Naive thymus-derived CD8-positive, alpha-beta T cell (primary cell): ENCODE results near the gene AP2B1. TPM values are rescaled to one million over a fixed set of nuclear protein-coding genes. Genes with fewer than 3 reads are reported as not detected.
"Not testable (repeated sequence)": the region's sequence is repeated elsewhere in the genome, so short reads cannot be mapped to it uniquely, and the experiment has no call there.

Experiments
- ATAC-seq, 2 donors: fragments of 150-1000 bp; cut with Tn5 transposase in 1 of 2; sonication (Bioruptor Pico), chemical (Tn5 transposase) in 1 of 2; 1 replicate in 1 of 2; 2 replicates in 1 of 2; pipeline ENCODE4 v1.10.0; 2021; ENCODE audit warnings: mild to moderate bottlenecking in 2 of 2, moderate library complexity in 2 of 2
- POLR2A ChIA-PET: fragments of 350-600 bp; sonication (Branson Sonifier 250); formaldehyde crosslinking; loops from one replicate; lab custom pipeline; 2021; ENCODE audit warnings: antibody characterized with exemption; lab: Charles Lee
- DNase-seq, 10 donors: peaks; one replicate each; pipeline versions ENCODE4 v3.0.0 to v3.0.0-alpha.2; 2020 to 2022
- H3K27ac Mint-ChIP-seq, 10 donors: one replicate each; pipeline ENCODE4 v1.8.0; 2020 to 2022; ENCODE audit warnings: mild to moderate bottlenecking in 10 of 10, mixed read lengths in 10 of 10, moderate library complexity in 4 of 10, inconsistent platforms in 1 of 10
- H3K27me3 Mint-ChIP-seq, 5 donors: one replicate each; pipeline ENCODE4 v1.8.0; 2021 to 2022; ENCODE audit warnings: mixed read lengths in 5 of 5
- H3K36me3 Mint-ChIP-seq, 3 donors: one replicate each; pipeline ENCODE4 v1.8.0; 2020 to 2022; ENCODE audit warnings: mixed read lengths in 3 of 3, mild to moderate bottlenecking in 2 of 3, inconsistent platforms in 1 of 3
- H3K4me1 Mint-ChIP-seq, 4 donors: one replicate each; pipeline ENCODE4 v1.8.0; 2021 to 2022; ENCODE audit warnings: mixed read lengths in 4 of 4
- H3K4me3 Mint-ChIP-seq, 10 donors: one replicate each; pipeline ENCODE4 v1.8.0; 2020 to 2022; ENCODE audit warnings: mild to moderate bottlenecking in 10 of 10, mixed read lengths in 10 of 10, moderate library complexity in 6 of 10, inconsistent platforms in 1 of 10
- H3K9me3 Mint-ChIP-seq, 9 donors: one replicate each; pipeline ENCODE4 v1.8.0; 2020 to 2022; ENCODE audit warnings: mixed read lengths in 9 of 9, mild to moderate bottlenecking in 3 of 9, inconsistent platforms in 1 of 9, moderate library complexity in 1 of 9
- polyA plus RNA-seq, 3 donors: library from polyadenylated mRNA; unstranded; fragments of 300-500 nt; fragmentation: Illumina TruSeq; gene quantifications; one replicate each; pipeline ENCODE4 v1.2.3, GENCODE V29; 2021
- total RNA-seq, 8 experiments: library from RNA in 2 of 8; stranded (reverse) in 2 of 8; gene quantifications; one replicate each; pipeline ENCODE4 v1.2.3 and lab custom pipeline; 2021 to 2026

Gene AP2B1
- total and polyA plus RNA-seq, 5 experiments from 2014 or later, result 50.3 to 150 (median 65.7) TPM

GRCh38 chr17:35745246-35745645, 158.1 kb downstream of the AP2B1 start:
- peaks cover 3 to 19% (median 15%) of the 10 kb centered on the region in 4 donors for H3K4me1 Mint-ChIP-seq
- DNase-seq (no peak), ATAC-seq (no peak)
- H3K9me3 Mint-ChIP-seq, result no peaks in the 10 kb centered on the region
- H3K27ac Mint-ChIP-seq, result no peak overlapping the region
- peaks cover 24 to 57% (median 42%) of the 10 kb centered on the region in 5 donors for H3K27me3 Mint-ChIP-seq
- no peak overlapping the region for H3K4me3 Mint-ChIP-seq
- POLR2A ChIA-PET, result no interaction called here
- H3K36me3 Mint-ChIP-seq, result no peaks in the 10 kb centered on the region

DNA sequence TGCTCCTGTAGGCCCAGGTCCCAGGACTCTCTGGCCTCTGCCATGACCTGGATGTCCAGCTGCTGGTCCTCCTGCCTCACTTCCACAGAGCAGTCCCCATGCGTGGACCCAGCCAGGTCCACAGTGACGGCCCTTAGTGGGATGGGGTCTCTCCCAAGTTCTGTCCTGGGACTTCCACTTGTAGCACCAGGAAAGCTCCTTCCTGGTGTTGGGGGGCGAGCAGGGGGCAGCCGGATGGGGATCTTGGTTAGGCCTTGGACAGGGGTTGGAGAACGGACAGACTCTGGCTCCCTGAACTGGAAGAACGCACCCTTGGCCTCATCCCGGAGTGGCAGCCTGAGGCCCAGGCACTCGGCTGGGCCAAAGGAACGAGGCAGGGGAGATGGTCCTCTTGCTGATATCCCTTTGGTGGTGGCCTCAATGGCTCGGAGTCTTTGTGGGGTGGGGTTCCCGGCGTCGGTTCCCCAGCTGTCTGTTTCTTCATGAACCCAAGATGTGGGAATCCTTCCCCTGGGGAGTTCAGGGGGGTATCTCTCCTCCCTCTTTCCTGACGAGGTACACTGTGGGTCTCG, 158.7 kb downstream of the AP2B1 start:
- DNase-seq, result peak in 1 of 10 donors; percentile 57
- no peak for ATAC-seq
- no peaks in the 10 kb centered on the region for H3K36me3 Mint-ChIP-seq
- H3K9me3 Mint-ChIP-seq, result no peaks in the 10 kb centered on the region
- H3K4me3 Mint-ChIP-seq, result no peak overlapping the region
- H3K27ac Mint-ChIP-seq, result no peak overlapping the region
- POLR2A ChIA-PET, result no interaction called here
- peaks cover 25 to 60% (median 47%) of the 10 kb centered on the region in 5 donors for H3K27me3 Mint-ChIP-seq
- peaks cover 3 to 20% (median 14%) of the 10 kb centered on the region in 4 donors for H3K4me1 Mint-ChIP-seq

DNA sequence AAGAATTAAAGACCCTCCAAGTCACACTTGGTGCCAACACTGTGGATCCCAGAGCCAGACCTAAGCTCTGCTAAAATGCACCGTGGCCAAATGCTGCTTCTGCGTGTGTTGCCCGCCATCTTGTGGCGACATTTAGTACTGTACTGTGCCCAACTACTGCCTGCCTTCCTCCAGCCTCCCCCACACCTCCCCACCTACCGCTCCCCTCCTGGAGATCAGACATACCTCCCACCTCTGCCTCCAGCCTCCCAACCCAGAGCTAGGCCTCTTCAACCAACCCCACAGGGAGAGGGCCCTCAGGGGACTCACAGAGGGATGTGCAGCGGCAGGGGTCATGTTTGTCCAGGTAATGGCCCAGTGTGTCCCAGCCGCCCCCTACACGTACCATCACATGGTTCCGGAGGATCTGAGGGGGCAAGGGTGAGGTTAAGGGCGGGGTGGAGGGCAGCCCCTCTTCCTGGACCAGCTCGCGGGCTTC, 160.5 kb downstream of the AP2B1 start:
- ATAC-seq (peak; percentile 96 to 99), DNase-seq (peak; percentile 66 to 87 (median 77))
- Mint-ChIP-seq H3K27me3 (peaks cover 25 to 60% (median 39%) of the 10 kb centered on the region in 5 donors), H3K4me3 (no peak overlapping the region), H3K9me3 (peaks cover 0 to 2% (median 0%) of the 10 kb centered on the region in 9 donors), H3K27ac (peak overlapping the region in 1 of 10 donors; percentile 29), H3K4me1 (peaks cover 0 to 12% (median 7%) of the 10 kb centered on the region in 4 donors), H3K36me3 (no peaks in the 10 kb centered on the region)
- POLR2A ChIA-PET, result interaction anchor here (0.6 to 1.6 kb wide), 5 partner anchors 15 to 581 kb away, joined by 3 to 5 read pairs (median 3); partner anchors contain the start of gene RASL10B

- DNase-seq (peak in 1 of 10 donors; percentile 61), ATAC-seq (no peak)
- Mint-ChIP-seq H3K27me3 (peaks cover 25 to 55% (median 39%) of the 10 kb centered on the region in 5 donors), H3K27ac (no peak overlapping the region), H3K4me1 (peaks cover 0 to 12% (median 7%) of the 10 kb centered on the region in 4 donors), H3K4me3 (no peak overlapping the region), H3K9me3 (peaks cover 0 to 2% (median 0%) of the 10 kb centered on the region in 9 donors), H3K36me3 (no peaks in the 10 kb centered on the region)
- POLR2A ChIA-PET, result interaction anchor here (1.4 kb wide), 1 partner anchor 16 kb away, joined by 5 read pairs; the partner anchor contains the start of gene RASL10B
Observed at GRCh38 chr17:35748341-35748841, 161.3 kb downstream of the AP2B1 start.

DNA sequence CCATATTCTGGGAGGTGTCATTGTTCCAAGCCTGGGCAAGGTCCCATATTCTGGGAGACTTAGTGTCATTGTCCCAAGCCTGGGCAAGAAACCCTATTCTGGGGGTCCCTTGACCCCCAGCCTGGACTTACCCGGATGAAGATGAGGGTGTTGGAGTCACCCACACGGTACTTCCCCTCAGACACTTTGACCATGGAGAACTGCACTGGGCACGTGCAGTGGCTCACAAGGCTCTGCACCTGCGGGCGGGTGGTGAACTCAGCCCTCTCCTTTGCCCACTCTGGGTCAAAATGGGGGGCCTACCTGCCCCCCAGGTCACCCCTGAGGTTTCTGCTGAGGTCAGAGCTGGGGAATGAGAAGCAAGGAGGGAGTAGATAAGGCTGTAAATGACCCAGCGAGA, 161.9 kb downstream of the AP2B1 start:
- H3K4me1 Mint-ChIP-seq, result peaks cover 0 to 12% (median 7%) of the 10 kb centered on the region in 4 donors
- peaks cover 0 to 2% (median 0%) of the 10 kb centered on the region in 9 donors for H3K9me3 Mint-ChIP-seq
- H3K4me3 Mint-ChIP-seq, result peak overlapping the region in 2 of 10 donors; percentile 4 to 8
- H3K27ac Mint-ChIP-seq, result no peak overlapping the region
- no peaks in the 10 kb centered on the region for H3K36me3 Mint-ChIP-seq
- POLR2A ChIA-PET, result interaction anchor here (1.4 kb wide), 1 partner anchor 17 kb away, joined by 5 read pairs; the partner anchor contains the start of gene RASL10B
- no peak for ATAC-seq
- peak in 1 of 10 donors; percentile 6 for DNase-seq
- H3K27me3 Mint-ChIP-seq, result peaks cover 25 to 50% (median 35%) of the 10 kb centered on the region in 5 donors

- DNase-seq, result no peak
Observed at GRCh38 chr17:35749560-35750412, 162.7 kb downstream of the AP2B1 start.

DNA sequence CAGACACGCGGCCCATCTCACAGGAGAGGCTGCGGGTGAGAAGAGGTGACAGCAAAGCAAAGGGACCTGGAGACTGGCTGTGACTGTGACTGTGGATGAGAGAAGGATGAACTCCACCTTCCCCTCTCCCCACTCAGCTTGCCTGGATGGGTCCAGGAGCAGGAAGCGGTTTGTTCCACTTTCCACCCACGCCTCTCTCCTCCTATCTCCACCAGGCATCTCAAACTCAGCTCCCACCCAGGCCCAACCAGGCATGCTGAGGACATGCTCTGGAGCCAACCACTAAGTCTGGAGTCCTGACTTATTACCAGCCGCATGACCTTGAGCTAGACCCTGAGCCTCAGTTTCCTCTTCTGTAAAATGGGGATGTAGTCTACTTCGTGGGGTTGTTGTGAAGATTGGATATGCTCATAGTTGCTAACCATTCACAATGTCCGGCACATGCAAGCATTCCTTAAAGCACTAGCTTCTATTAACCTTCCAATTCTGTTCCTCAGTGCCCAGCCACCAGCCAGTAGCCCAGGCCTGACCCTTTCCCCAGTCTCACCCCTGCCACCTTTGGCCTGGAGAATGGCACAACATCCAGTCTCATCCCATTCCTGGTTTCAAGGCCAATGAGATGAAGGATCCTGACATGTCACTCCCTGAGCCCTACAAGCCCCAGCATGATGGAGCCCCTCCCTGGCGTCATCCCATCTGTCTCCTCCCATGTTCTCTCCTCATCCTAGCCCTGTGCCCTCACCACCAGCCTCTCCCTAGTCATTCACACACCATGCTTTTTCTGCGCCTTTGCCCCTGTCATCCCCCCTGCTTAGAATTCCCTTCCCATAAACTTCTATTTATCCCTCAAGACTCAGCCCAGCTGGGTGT, 163.6 kb downstream of the AP2B1 start:
- Mint-ChIP-seq H3K27me3 (peaks cover 23 to 45% (median 33%) of the 10 kb centered on the region in 5 donors), H3K36me3 (peaks cover 0 to 2% (median 0%) of the 10 kb centered on the region in 3 donors), H3K4me3 (peak overlapping the region in 2 of 10 donors; percentile 20 to 58), H3K27ac (peak overlapping the region in 1 of 10 donors; percentile 11), H3K4me1 (peaks cover 3 to 12% (median 8%) of the 10 kb centered on the region in 4 donors), H3K9me3 (peaks cover 0 to 2% (median 0%) of the 10 kb centered on the region in 9 donors)
- ATAC-seq (no peak), DNase-seq (peak in 1 of 10 donors; percentile 50)
- POLR2A ChIA-PET, result interaction anchor here (0.6 kb wide), 1 partner anchor 12 kb away, joined by 6 read pairs; no protein-coding TSS in a partner anchor

More at GRCh38 chr17:35749560-35750412, 162.7 kb downstream of the AP2B1 start:
- no peaks in the 10 kb centered on the region for H3K36me3 Mint-ChIP-seq
- peak in 1 of 2 donors; percentile 41 for ATAC-seq
- H3K27ac Mint-ChIP-seq, result no peak overlapping the region
- H3K9me3 Mint-ChIP-seq, result peaks cover 0 to 2% (median 0%) of the 10 kb centered on the region in 9 donors
- peak overlapping the region in 5 of 10 donors; percentile 30 to 58 (median 45) for H3K4me3 Mint-ChIP-seq
- peaks cover 23 to 45% (median 33%) of the 10 kb centered on the region in 5 donors for H3K27me3 Mint-ChIP-seq
- POLR2A ChIA-PET, result interaction anchor here (0.6 kb wide), 1 partner anchor 13 kb away, joined by 6 read pairs; no protein-coding TSS in a partner anchor
- peaks cover under 1 to 12% (median 7%) of the 10 kb centered on the region in 4 donors for H3K4me1 Mint-ChIP-seq

DNA sequence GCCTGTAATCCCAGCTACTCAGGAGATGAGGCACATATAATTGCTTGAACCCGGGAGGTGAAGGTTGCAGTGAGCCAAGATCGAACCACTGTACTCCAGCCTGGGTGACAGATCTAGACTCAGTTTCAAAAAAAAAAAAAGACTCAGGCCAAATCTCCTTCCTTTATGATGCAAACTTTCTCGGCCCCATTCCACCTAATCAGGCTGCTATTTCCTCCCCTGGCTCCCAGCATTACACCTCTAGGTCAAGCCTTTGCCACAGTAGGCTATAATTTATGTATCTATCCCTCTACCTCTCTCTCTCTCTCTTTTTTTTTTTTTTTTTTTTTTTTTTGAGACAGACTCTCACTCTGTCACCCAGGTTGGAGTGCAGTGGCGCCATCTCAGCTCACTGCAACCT, 164.4 kb downstream of the AP2B1 start:
- Mint-ChIP-seq H3K27me3 (peaks cover 23 to 45% (median 33%) of the 10 kb centered on the region in 5 donors), H3K27ac (peak overlapping the region in 1 of 10 donors; percentile 8), H3K4me1 (peaks cover 3 to 12% (median 8%) of the 10 kb centered on the region in 4 donors)
- H3K36me3 Mint-ChIP-seq, H3K9me3 Mint-ChIP-seq, POLR2A ChIA-PET, H3K4me3 Mint-ChIP-seq, DNase-seq, ATAC-seq: not testable (repeated sequence)

GRCh38 chr17:35752471-35752870, 165.3 kb downstream of the AP2B1 start:
- Mint-ChIP-seq H3K27ac (no peak overlapping the region), H3K4me3 (no peak overlapping the region), H3K36me3 (peaks cover 0 to 2% (median 0%) of the 10 kb centered on the region in 3 donors), H3K9me3 (peaks cover 0 to 2% (median 0%) of the 10 kb centered on the region in 9 donors), H3K4me1 (peaks cover 3 to 12% (median 7%) of the 10 kb centered on the region in 4 donors), H3K27me3 (peaks cover 21 to 43% (median 32%) of the 10 kb centered on the region in 5 donors)
- ATAC-seq, result no peak
- POLR2A ChIA-PET, result no interaction called here
- DNase-seq, result no peak

- peak in 1 of 10 donors; percentile 27 for DNase-seq
- peaks cover 19 to 41% (median 30%) of the 10 kb centered on the region in 5 donors for H3K27me3 Mint-ChIP-seq
- no peak within 1 kb of the TSS for H3K27ac Mint-ChIP-seq
- peaks cover 3 to 12% (median 6%) of the 10 kb centered on the region in 4 donors for H3K4me1 Mint-ChIP-seq
- H3K36me3 Mint-ChIP-seq, result peaks cover 0 to 2% (median 0%) of the 10 kb centered on the region in 3 donors
- H3K4me3 Mint-ChIP-seq, result no peak within 1 kb of the TSS
- peaks cover 0 to 2% (median 0%) of the 10 kb centered on the region in 9 donors for H3K9me3 Mint-ChIP-seq
- POLR2A ChIA-PET, result no interaction called here
- no peak for ATAC-seq
Observed at GRCh38 chr17:35752945-35753764, 166.0 kb downstream of the AP2B1 start, which contains the start of gene GAS2L2. TSS of gene GAS2L2 (minus strand) at chr17:35753239. CDS start at chr17:35752850, 389 bp downstream.
